ENCODE measurements around the gene CD164. TPM values are rescaled to one million over a fixed set of nuclear protein-coding genes. Genes with fewer than 3 reads are reported as not detected.

The CD164 gene
- total and polyA plus RNA-seq, 2 of the 13 experiments (the other 11 are each of a cell fraction or from before 2014, with no cell fraction given) = 222 to 293 TPM

DNA sequence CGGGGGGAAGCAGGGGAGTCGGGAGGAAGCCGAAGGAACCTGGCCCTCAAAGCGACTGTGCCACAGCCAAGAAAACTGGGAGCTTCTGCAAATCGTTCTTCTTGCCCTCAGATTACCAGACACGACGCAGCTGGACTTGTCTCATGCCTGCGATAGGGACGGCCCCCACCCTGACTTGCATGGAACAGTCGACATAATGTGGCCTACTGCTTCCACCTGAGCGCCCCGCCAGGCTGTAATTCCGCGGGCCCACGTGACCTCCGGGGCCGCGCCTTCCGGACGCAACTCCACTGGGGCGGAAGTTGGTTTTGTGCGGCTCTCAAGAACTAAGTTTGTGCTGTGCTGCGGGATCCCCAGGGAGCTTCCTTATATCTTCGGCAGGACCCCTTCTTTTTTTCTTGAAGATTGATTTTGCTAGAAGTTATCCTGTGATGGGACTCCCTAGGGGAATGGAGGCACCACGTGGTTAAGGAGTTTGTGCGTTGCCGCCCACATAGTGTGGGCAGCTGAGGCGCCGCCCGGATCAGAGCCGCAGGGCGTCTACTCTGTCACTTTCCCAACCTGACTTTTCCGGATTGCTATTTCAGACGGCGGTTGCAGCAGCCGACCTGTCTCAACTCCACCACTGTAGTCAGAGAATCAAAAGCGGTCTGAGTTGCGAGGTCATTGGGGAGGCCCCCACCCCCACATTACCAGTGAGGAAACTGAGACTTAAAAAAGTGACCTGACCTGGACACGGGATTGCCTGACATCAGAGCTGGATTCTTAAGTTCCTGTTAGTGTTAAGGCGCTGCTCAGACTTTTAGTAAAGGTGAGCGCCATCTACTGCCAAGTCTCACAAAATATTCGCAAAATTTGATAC, 540 bp upstream of the CD164 start (continued):
- TF ChIP-seq HNF4A (CRISPR knock-in tag; IDR thresholded peaks at IDR 0.05) (0 out of 2 replicates have a peak, but pooled peaks have one; percentile 1), TBL1XR1 (IDR thresholded peaks at IDR 0.05; ENCODE audit: borderline replicate concordance, low read length, partially characterized antibody) (peak; percentile 82), HCFC1 (IDR thresholded peaks at IDR 0.05; ENCODE audit: low read depth, low read length) (0 out of 2 replicates have a peak, but pooled peaks have one; percentile 21), POGZ (CRISPR knock-in tag; IDR thresholded peaks at IDR 0.05) (peak; percentile 11; the same call in 1 of the 2 replicates), MED1 (CRISPR knock-in tag; IDR thresholded peaks at IDR 0.05) (peak; percentile 13; the same call in 1 of the 2 replicates), ZNF816 (CRISPR knock-in tag; IDR thresholded peaks at IDR 0.05; ENCODE audit: borderline replicate concordance) (peak; percentile 98; the same call in 1 of the 2 replicates), HOXA3 (CRISPR knock-in tag; IDR thresholded peaks at IDR 0.05) (0 out of 2 replicates have a peak, but pooled peaks have one; percentile 34), ZNF136 (CRISPR knock-in tag; IDR thresholded peaks at IDR 0.05; ENCODE audit: low read depth) (peak; percentile 64), ZNF670 (CRISPR knock-in tag; IDR thresholded peaks at IDR 0.05; ENCODE audit: borderline replicate concordance) (0 out of 2 replicates have a peak, but pooled peaks have one; percentile 46), PLRG1 (conservative IDR thresholded peaks at IDR 0.05) (no peak), ZBTB38 (CRISPR knock-in tag; IDR thresholded peaks at IDR 0.05) (no peak), FOXO1 (CRISPR knock-in tag; IDR thresholded peaks at IDR 0.05) (peak; percentile 0; the same call in 1 of the 2 replicates), BHLHE40 (IDR thresholded peaks at IDR 0.05; ENCODE audit: low read length) (peak; percentile 85), ZNF772 (CRISPR knock-in tag; IDR thresholded peaks at IDR 0.05) (no peak; the same call in 1 of the 2 replicates), ZNF441 (CRISPR knock-in tag; IDR thresholded peaks at IDR 0.05; ENCODE audit: borderline replicate concordance) (peak; percentile 98)
- TF ChIP-seq, protein P1, sequence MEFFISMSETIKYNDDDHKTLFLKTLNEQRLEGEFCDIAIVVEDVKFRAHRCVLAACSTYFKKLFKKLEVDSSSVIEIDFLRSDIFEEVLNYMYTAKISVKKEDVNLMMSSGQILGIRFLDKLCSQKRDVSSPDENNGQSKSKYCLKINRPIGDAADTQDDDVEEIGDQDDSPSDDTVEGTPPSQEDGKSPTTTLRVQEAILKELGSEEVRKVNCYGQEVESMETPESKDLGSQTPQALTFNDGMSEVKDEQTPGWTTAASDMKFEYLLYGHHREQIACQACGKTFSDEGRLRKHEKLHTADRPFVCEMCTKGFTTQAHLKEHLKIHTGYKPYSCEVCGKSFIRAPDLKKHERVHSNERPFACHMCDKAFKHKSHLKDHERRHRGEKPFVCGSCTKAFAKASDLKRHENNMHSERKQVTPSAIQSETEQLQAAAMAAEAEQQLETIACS (CRISPR knock-in tag; IDR thresholded peaks at IDR 0.05) = peak; percentile 82
- TF ChIP-seq, protein P2, sequence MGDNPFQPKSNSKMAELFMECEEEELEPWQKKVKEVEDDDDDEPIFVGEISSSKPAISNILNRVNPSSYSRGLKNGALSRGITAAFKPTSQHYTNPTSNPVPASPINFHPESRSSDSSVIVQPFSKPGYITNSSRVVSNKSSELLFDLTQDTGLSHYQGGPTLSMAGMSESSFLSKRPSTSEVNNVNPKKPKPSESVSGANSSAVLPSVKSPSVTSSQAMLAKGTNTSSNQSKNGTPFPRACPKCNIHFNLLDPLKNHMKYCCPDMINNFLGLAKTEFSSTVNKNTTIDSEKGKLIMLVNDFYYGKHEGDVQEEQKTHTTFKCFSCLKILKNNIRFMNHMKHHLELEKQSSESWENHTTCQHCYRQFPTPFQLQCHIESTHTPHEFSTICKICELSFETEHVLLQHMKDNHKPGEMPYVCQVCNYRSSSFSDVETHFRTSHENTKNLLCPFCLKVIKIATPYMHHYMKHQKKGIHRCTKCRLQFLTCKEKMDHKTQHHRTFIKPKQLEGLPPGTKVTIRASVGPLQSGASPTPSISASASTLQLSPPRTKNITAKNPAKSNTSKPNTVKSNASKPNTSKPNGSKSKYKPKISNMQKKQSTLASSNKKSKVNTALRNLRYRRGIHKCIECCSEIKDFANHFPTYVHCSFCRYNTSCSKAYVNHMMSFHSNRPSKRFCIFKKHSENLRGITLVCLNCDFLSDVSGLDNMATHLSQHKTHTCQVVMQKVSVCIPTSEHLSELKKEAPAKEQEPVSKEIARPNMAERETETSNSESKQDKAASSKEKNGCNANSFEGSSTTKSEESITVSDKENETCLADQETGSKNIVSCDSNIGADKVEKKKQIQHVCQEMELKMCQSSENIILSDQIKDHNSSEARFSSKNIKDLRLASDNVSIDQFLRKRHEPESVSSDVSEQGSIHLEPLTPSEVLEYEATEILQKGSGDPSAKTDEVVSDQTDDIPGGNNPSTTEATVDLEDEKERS (CRISPR knock-in tag; IDR thresholded peaks at IDR 0.05) = 0 out of 2 replicates have a peak, but pooled peaks have one; percentile 18
- TF ChIP-seq, protein P3, sequence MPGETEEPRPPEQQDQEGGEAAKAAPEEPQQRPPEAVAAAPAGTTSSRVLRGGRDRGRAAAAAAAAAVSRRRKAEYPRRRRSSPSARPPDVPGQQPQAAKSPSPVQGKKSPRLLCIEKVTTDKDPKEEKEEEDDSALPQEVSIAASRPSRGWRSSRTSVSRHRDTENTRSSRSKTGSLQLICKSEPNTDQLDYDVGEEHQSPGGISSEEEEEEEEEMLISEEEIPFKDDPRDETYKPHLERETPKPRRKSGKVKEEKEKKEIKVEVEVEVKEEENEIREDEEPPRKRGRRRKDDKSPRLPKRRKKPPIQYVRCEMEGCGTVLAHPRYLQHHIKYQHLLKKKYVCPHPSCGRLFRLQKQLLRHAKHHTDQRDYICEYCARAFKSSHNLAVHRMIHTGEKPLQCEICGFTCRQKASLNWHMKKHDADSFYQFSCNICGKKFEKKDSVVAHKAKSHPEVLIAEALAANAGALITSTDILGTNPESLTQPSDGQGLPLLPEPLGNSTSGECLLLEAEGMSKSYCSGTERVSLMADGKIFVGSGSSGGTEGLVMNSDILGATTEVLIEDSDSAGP (CRISPR knock-in tag; IDR thresholded peaks at IDR 0.05; ENCODE audit: borderline replicate concordance) = peak; percentile 45; the same call in 1 of the 2 replicates
- TF ChIP-seq, protein P4, sequence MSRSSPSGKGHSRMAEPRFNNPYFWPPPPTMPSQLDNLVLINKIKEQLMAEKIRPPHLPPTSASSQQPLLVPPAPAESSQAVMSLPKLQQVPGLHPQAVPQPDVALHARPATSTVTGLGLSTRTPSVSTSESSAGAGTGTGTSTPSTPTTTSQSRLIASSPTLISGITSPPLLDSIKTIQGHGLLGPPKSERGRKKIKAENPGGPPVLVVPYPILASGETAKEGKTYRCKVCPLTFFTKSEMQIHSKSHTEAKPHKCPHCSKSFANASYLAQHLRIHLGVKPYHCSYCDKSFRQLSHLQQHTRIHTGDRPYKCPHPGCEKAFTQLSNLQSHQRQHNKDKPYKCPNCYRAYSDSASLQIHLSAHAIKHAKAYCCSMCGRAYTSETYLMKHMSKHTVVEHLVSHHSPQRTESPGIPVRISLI (CRISPR knock-in tag; IDR thresholded peaks at IDR 0.05; ENCODE audit: borderline replicate concordance) = peak; percentile 30; the same call in 1 of the 2 replicates
- TF ChIP-seq, protein P5, sequence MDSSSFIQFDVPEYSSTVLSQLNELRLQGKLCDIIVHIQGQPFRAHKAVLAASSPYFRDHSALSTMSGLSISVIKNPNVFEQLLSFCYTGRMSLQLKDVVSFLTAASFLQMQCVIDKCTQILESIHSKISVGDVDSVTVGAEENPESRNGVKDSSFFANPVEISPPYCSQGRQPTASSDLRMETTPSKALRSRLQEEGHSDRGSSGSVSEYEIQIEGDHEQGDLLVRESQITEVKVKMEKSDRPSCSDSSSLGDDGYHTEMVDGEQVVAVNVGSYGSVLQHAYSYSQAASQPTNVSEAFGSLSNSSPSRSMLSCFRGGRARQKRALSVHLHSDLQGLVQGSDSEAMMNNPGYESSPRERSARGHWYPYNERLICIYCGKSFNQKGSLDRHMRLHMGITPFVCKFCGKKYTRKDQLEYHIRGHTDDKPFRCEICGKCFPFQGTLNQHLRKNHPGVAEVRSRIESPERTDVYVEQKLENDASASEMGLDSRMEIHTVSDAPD (CRISPR knock-in tag; IDR thresholded peaks at IDR 0.05) = 0 out of 2 replicates have a peak, but pooled peaks have one; percentile 39

Measured in HepG2 (cell line).